Body of pancreas (tissue), 4 donors: ENCODE data around the gene SMTNL2. TPM values are rescaled to one million over a fixed set of nuclear protein-coding genes. Genes with fewer than 3 reads are reported as not detected.

Experiments
- ATAC-seq: fragments of 150-250 bp; one replicate; pipeline ENCODE4 v1.9.1; 2016
- DNase-seq, 4 donors: peaks; one replicate each; pipeline ENCODE4 v3.0.0-alpha.2; 2019
- H3K27ac ChIP-seq, 4 donors: fragments of 200-600 bp; sonication (generic); 1 replicate in 3 of 4; 2 replicates in 1 of 4; pipeline versions ENCODE4 v1.5.1 to v1.6.1; 2016 to 2019; ENCODE audit warnings: mild to moderate bottlenecking in 1 of 4, mixed read lengths in 1 of 4, moderate library complexity in 1 of 4
- H3K27me3 ChIP-seq, 2 donors: fragments of 200-600 bp; sonication (generic); one replicate each; pipeline ENCODE4 v1.6.0; 2016; ENCODE audit warnings: mild to moderate bottlenecking in 1 of 2
- H3K36me3 ChIP-seq, 2 donors: fragments of 200-600 bp; sonication (generic); replicated peaks in 1 of 2; 2 replicates each; pipeline ENCODE4 v1.5.1; 2016; ENCODE audit warnings: low read depth in 2 of 2; ENCODE audit not compliant: insufficient read depth in 1 of 2
- H3K4me1 ChIP-seq: fragments of 200-600 bp; sonication (generic); one replicate; pipeline ENCODE4 v1.6.0; 2016
- H3K4me3 ChIP-seq, 2 donors: fragments of 200-600 bp; sonication (generic); 1 replicate in 1 of 2; 2 replicates in 1 of 2; pipeline ENCODE4 v1.5.1; 2016 to 2019
- H3K9me3 ChIP-seq, 3 donors: fragments of 200-600 bp; sonication (generic); 1 replicate in 2 of 3; 2 replicates in 1 of 3; pipeline ENCODE4 v1.5.1; 2016
- POLR2A ChIP-seq, 3 donors: fragments of 450-650 bp; IDR thresholded peaks; one replicate each; pipeline ENCODE4 v1.6.1; 2016; ENCODE audit warnings: antibody characterized with exemption in 3 of 3, mild to moderate bottlenecking in 2 of 3
- WGBS, 2 donors: methylation state at CpG; one replicate each; pipeline ENCODE4 v1.1.5; 2017; 5-methylcytosine and 5-hydroxymethylcytosine counted together
- intact Hi-C: fragments of 100-400 bp; cut with DNase I; formaldehyde crosslinking; loops from one replicate; pipeline ENCODE4 v1.15.1; 2023
- total RNA-seq, 2 donors: library from RNA; depleted of rRNA; stranded (reverse); fragments of >200 nt; gene quantifications; one replicate each; pipeline ENCODE4 v1.1.0, GENCODE V29; 2016
- TF ChIP-seq, protein P1 (sequence below), 7 experiments: fragments of 450-650 bp in 4 of 7; fragments of 200-600 bp in 3 of 7; sonication (generic) in 3 of 7; IDR thresholded peaks; one replicate each; pipeline ENCODE4 v1.5.1; 2016 to 2019; ENCODE audit warnings: antibody characterized with exemption in 7 of 7

The SMTNL2 gene
- total RNA-seq, 2 donors from 2014 or later = 0.33 to 0.78 TPM

GRCh38 chr17:4544951-4545216 lies 39.4 kb upstream of the SMTNL2 start:
- no peak for TF ChIP-seq POLR2A (IDR thresholded peaks at IDR 0.05)
- TF ChIP-seq, protein P1, sequence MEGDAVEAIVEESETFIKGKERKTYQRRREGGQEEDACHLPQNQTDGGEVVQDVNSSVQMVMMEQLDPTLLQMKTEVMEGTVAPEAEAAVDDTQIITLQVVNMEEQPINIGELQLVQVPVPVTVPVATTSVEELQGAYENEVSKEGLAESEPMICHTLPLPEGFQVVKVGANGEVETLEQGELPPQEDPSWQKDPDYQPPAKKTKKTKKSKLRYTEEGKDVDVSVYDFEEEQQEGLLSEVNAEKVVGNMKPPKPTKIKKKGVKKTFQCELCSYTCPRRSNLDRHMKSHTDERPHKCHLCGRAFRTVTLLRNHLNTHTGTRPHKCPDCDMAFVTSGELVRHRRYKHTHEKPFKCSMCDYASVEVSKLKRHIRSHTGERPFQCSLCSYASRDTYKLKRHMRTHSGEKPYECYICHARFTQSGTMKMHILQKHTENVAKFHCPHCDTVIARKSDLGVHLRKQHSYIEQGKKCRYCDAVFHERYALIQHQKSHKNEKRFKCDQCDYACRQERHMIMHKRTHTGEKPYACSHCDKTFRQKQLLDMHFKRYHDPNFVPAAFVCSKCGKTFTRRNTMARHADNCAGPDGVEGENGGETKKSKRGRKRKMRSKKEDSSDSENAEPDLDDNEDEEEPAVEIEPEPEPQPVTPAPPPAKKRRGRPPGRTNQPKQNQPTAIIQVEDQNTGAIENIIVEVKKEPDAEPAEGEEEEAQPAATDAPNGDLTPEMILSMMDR (IDR thresholded peaks at IDR 0.05) = no peak
- no peak for ATAC-seq
- peaks cover 21 to 36% of the 10 kb centered on the region in 2 donors for H3K36me3 ChIP-seq
- H3K4me1 ChIP-seq = no peaks in the 10 kb centered on the region
- 87 to 94% methylated on average over 15 to 18 of the region's 18 CpGs for WGBS, 2 donors
- no peak overlapping the region for H3K27ac ChIP-seq
- H3K9me3 ChIP-seq = no peaks in the 10 kb centered on the region
- intact Hi-C loops = no loop called here
- DNase-seq = no peak
- no peak overlapping the region for H3K4me3 ChIP-seq
- no peaks in the 10 kb centered on the region for H3K27me3 ChIP-seq

DNA sequence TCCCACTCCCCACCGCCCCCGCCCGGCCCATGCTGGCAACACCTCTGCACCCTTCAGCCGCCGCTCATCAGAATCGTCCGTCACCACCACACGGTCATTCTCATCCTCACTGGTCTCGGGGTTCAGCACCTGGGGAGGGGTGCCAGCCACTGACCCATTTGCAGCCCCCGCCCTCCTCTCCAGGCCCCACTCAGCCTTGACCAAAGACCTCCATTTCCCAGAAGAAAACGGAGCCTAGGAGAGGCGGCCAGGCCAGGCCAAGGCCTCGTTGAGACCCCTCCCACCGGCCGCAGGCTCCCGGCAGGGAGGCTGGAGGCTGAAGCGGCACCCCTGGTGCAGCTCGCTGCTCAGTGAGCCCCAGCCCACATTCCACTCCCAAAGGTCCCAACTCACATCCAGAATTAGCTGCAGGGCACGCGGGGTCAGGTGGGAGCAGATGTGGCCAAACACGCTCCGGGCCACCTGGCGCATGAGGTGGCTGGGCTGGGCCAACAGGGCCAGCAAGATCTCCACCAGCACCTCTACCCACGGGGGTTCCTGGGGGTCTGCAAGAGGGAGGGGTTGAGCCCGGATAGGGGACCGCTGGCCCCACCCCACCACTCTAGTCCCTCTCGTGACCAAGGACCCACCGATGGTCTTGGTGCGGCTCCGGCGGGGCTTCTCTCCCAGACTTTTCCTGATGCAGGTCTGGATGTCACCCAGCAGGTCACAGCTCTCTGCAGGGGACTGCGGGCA lies 38.9 kb upstream of the SMTNL2 start:
- Histone ChIP-seq H3K4me1 (no peaks in the 10 kb centered on the region), H3K27ac (no peak overlapping the region), H3K4me3 (no peak overlapping the region), H3K36me3 (peaks cover 24 to 38% of the 10 kb centered on the region in 2 donors), H3K27me3 (no peaks in the 10 kb centered on the region), H3K9me3 (no peaks in the 10 kb centered on the region)
- intact Hi-C loops = no loop called here
- TF ChIP-seq, protein P1 (IDR thresholded peaks at IDR 0.05) = no peak
- TF ChIP-seq POLR2A (IDR thresholded peaks at IDR 0.05) = no peak
- ATAC-seq (no peak), DNase-seq (no peak)
- WGBS, 2 donors = 83 to 88% methylated on average over 17 to 22 of the region's 32 CpGs

GRCh38 chr17:4547118-4547906 lies 37.0 kb upstream of the SMTNL2 start:
- Histone ChIP-seq H3K4me1 (no peaks in the 10 kb centered on the region), H3K4me3 (no peak overlapping the region), H3K36me3 (peaks cover 22 to 47% of the 10 kb centered on the region in 2 donors), H3K9me3 (no peaks in the 10 kb centered on the region), H3K27me3 (no peaks in the 10 kb centered on the region), H3K27ac (no peak overlapping the region)
- ATAC-seq = no peak
- intact Hi-C loops = no loop called here
- WGBS, 2 donors = 83 to 93% methylated on average over 11 to 17 of the region's 17 CpGs
- TF ChIP-seq, protein P1 (IDR thresholded peaks at IDR 0.05) = no peak
- TF ChIP-seq POLR2A (IDR thresholded peaks at IDR 0.05) = no peak
- no peak for DNase-seq

DNA sequence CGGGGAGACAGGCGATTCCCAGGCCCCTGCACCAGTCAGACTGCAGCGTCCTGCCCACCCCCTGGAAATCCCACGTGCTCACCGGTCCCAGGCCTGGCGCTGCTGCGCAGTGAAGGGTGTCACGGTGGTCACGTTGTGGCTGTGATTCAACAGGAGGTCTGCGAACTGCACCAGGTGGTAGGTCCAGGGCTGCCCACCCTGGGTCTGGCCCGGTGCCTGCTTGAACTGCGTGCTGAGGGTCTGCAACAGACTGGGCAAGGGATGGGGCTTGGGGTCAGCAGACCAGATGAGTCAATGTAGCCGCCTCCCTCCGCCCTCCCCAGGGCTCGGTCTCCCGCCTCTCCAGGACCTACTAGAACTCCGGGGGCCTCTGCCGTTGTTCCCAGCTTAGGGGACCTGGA lies 36.3 kb upstream of the SMTNL2 start:
- WGBS, 2 donors = 89 to 95% methylated on average over 10 to 18 of the region's 18 CpGs

More for the DNA sequence above, 36.3 kb upstream of the SMTNL2 start:
- DNase-seq (no peak), ATAC-seq (no peak)
- Histone ChIP-seq H3K27me3 (no peaks in the 10 kb centered on the region), H3K27ac (no peak overlapping the region), H3K4me3 (no peak overlapping the region), H3K36me3 (peaks cover 17 to 46% of the 10 kb centered on the region in 2 donors), H3K4me1 (no peaks in the 10 kb centered on the region), H3K9me3 (no peaks in the 10 kb centered on the region)
- intact Hi-C loops = no loop called here
- TF ChIP-seq, protein P1 (IDR thresholded peaks at IDR 0.05) = no peak
- TF ChIP-seq POLR2A (IDR thresholded peaks at IDR 0.05) = no peak
